Measurements from ENCODE around the gene PGBD2. TPM values are rescaled to one million over a fixed set of nuclear protein-coding genes. Genes with fewer than 3 reads are reported as not detected.
"Not testable (repeated sequence)": the region's sequence is repeated elsewhere in the genome, so short reads cannot be mapped to it uniquely, and the experiment has no call there.

Gene PGBD2
- total and polyA plus RNA-seq, 10 of the 15 experiments (the other 5 are each of a cell fraction or from before 2014, with no cell fraction given), result 4.0 to 10.3 (median 4.5) TPM

- H3K27me3 ChIP-seq (replicated peaks in 1 of 2; ENCODE audit: control insufficient read depth in 2 of 2, insufficient read depth in 2 of 2, low read length in 1 of 2); in situ Hi-C loops (cut with MboI); H3K36me3 ChIP-seq (ENCODE audit: control insufficient read depth in 2 of 2, insufficient read depth in 2 of 2, low read length in 1 of 2); DNase-seq (ENCODE audit: low read depth, low spot score); H2AFZ ChIP-seq (ENCODE audit: control insufficient read depth, low read depth, low read length); BruUV-seq (replicated peaks); H4K20me1 ChIP-seq (ENCODE audit: control insufficient read depth, insufficient read depth); intact Hi-C loops (cut with micrococcal nuclease; ENCODE audit: unreplicated experiment); H3K9ac ChIP-seq (ENCODE audit: control insufficient read depth, insufficient read depth, low read length); H3K27ac ChIP-seq (ENCODE audit: control insufficient read depth, insufficient read depth); H3K79me2 ChIP-seq (ENCODE audit: control insufficient read depth, insufficient read depth, low read length); H3K4me2 ChIP-seq (ENCODE audit: control insufficient read depth, insufficient read depth); H3K9me3 ChIP-seq (replicated peaks; ENCODE audit: control insufficient read depth, insufficient read depth, low read length); ATAC-seq; FAIRE-seq; H3K4me3 ChIP-seq; POLR2A ChIA-PET: not testable (repeated sequence)
- ChIA-PET SMC1A (ENCODE audit: uncharacterized antibody, unreplicated experiment) (interaction anchor here (1.5 kb wide), 1 partner anchor 55 kb away, joined by 3 read pairs; no protein-coding TSS in a partner anchor), CTCF (interaction anchor here (1.1 to 1.6 kb wide), 2 partner anchors 85 to 683 kb away, joined by 3 to 10 read pairs; no protein-coding TSS in a partner anchor), RAD21 (ENCODE audit: unreplicated experiment) (interaction anchor here (1.8 kb wide), 1 partner anchor 90 kb away, joined by 4 read pairs; no protein-coding TSS in a partner anchor)
- 87% methylated on average over 3 of the region's 3 CpGs for WGBS (ENCODE audit: insufficient coverage, insufficient replicate concordance, low lambda C conversion rate, missing lambda C conversion rate)
- peaks cover 24% of the 10 kb centered on the region for H3K4me1 ChIP-seq (ENCODE audit: control insufficient read depth, insufficient read depth, low read length)
Observed at GRCh38 chr1:248927283-248927682, 21.2 kb downstream of the PGBD2 start.

- POLR2A ChIA-PET; H3K4me3 ChIP-seq; H3K4me2 ChIP-seq (ENCODE audit: control insufficient read depth, insufficient read depth); intact Hi-C loops (cut with micrococcal nuclease; ENCODE audit: unreplicated experiment); BruUV-seq (replicated peaks); H2AFZ ChIP-seq (ENCODE audit: control insufficient read depth, low read depth, low read length); H3K36me3 ChIP-seq (ENCODE audit: control insufficient read depth in 2 of 2, insufficient read depth in 2 of 2, low read length in 1 of 2); H3K27ac ChIP-seq (ENCODE audit: control insufficient read depth, insufficient read depth); RAD21 ChIA-PET (ENCODE audit: unreplicated experiment); DNase-seq (ENCODE audit: low read depth, low spot score); H3K27me3 ChIP-seq (replicated peaks in 1 of 2; ENCODE audit: control insufficient read depth in 2 of 2, insufficient read depth in 2 of 2, low read length in 1 of 2); H4K20me1 ChIP-seq (ENCODE audit: control insufficient read depth, insufficient read depth); SMC1A ChIA-PET (ENCODE audit: uncharacterized antibody, unreplicated experiment); ATAC-seq; in situ Hi-C loops (cut with MboI); H3K9me3 ChIP-seq (replicated peaks; ENCODE audit: control insufficient read depth, insufficient read depth, low read length); FAIRE-seq; H3K79me2 ChIP-seq (ENCODE audit: control insufficient read depth, insufficient read depth, low read length); H3K9ac ChIP-seq (ENCODE audit: control insufficient read depth, insufficient read depth, low read length): not testable (repeated sequence)
- CTCF ChIA-PET, result interaction anchor here (1.1 kb wide), 1 partner anchor 684 kb away, joined by 3 read pairs; no protein-coding TSS in a partner anchor
- peaks cover 24% of the 10 kb centered on the region for H3K4me1 ChIP-seq (ENCODE audit: control insufficient read depth, insufficient read depth, low read length)
Observed at GRCh38 chr1:248928122-248928521, 22.1 kb downstream of the PGBD2 start.
